ENCODE results near the gene ATXN7.
A peak's percentile ranks its signal among the peaks of the same experiment; 100 is the strongest.

ATXN7 gene

GRCh38 chr3:64010199-64010598 lies 146.5 kb downstream of the ATXN7 start:
- peaks cover 16% of the 10 kb centered on the region for H3K4me1 Mint-ChIP-seq

DNA sequence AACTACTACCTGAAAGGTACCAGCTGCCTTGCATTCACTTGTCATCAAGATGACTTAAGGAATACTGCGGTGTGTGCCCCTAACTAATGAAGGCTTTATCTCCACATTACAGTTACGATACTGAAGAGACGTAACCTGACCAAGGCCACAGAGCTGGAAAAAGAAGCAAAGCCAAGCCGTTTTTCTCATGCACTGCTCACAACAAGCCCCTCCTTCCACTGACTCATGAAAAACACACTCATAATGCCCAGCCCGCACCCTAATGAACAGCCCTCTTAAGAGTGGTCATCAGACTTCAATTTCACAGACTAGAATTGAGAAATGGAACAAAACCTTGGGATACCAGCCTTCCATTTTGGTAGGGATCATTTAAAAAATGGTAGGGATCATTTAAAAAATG lies 148.0 kb downstream of the ATXN7 start:
- Mint-ChIP-seq H3K4me3 (no peak overlapping the region), H3K36me3 (no peaks in the 10 kb centered on the region), H3K9me3 (no peaks in the 10 kb centered on the region), H3K4me1 (peaks cover 17% of the 10 kb centered on the region), H3K27ac (peak overlapping the region; percentile 13)
- no peak for DNase-seq (ENCODE audit: low spot score in 2 of 2)
- ATAC-seq, result peak; percentile 36

More at GRCh38 chr3:64010199-64010598, 146.5 kb downstream of the ATXN7 start:
- ATAC-seq (no peak), DNase-seq (ENCODE audit: low spot score in 2 of 2) (no peak)
- no peak overlapping the region for H3K27ac Mint-ChIP-seq
- H3K9me3 Mint-ChIP-seq, result no peaks in the 10 kb centered on the region
- no peak overlapping the region for H3K4me3 Mint-ChIP-seq
- H3K36me3 Mint-ChIP-seq, result no peaks in the 10 kb centered on the region

- H3K4me1 Mint-ChIP-seq, result peaks cover 27% of the 10 kb centered on the region
- no peaks in the 10 kb centered on the region for H3K36me3 Mint-ChIP-seq
Observed at GRCh38 chr3:64016941-64017620, 153.4 kb downstream of the ATXN7 start.

DNA sequence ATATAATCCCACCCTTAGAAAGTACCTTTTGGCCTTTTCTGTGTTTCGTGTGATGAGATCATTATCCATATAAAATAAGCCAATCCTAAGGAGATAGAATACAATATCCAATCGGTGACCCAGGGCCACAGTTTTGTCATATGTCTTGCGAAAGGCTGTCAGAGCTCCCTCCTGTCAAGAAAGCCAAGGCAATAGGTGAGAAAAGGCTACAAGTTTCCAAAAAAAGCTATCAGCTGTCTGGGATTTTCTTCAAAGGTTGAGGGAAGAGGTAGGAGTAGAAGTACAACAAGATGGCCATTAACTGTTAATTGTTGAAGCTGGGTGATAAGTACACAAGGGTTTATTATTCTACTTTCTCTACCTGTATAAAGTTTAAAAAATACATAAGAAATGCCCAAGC lies 155.6 kb downstream of the ATXN7 start:
- Mint-ChIP-seq H3K36me3 (no peaks in the 10 kb centered on the region), H3K9me3 (no peaks in the 10 kb centered on the region), H3K4me1 (peaks cover 26% of the 10 kb centered on the region), H3K4me3 (no peak overlapping the region), H3K27ac (peak overlapping the region; percentile 78)
- ATAC-seq (no peak), DNase-seq (ENCODE audit: low spot score in 2 of 2) (no peak)

More at GRCh38 chr3:64016941-64017620, 153.4 kb downstream of the ATXN7 start:
- Mint-ChIP-seq H3K27ac (peak overlapping the region; percentile 24), H3K4me3 (no peak overlapping the region), H3K9me3 (no peaks in the 10 kb centered on the region)
- DNase-seq (ENCODE audit: low spot score in 2 of 2) (no peak), ATAC-seq (no peak)

DNA sequence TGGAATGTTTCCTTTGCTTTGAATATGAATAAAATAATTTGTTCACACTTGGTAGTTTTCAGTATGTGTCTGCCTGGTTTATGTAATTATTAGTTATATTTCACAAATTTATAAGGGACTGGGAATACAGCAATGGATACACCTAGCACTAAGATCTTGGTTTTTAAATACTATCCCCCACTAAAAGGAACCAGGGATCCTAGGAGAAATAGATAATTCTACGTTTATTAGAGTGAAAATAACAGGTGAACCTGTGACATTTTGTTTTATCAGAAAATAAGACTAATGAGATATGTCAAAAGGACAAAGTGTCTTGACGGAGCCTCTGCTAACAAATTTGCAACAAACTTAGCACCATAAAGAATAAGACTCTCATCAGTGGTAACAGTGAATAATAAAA lies 156.2 kb downstream of the ATXN7 start:
- DNase-seq (ENCODE audit: low spot score in 2 of 2) (no peak), ATAC-seq (no peak)
- no peaks in the 10 kb centered on the region for H3K9me3 Mint-ChIP-seq
- no peak overlapping the region for H3K27ac Mint-ChIP-seq
- no peak overlapping the region for H3K4me3 Mint-ChIP-seq
- H3K36me3 Mint-ChIP-seq, result no peaks in the 10 kb centered on the region
- peaks cover 20% of the 10 kb centered on the region for H3K4me1 Mint-ChIP-seq

- H3K27ac Mint-ChIP-seq, result peak overlapping the region; percentile 93
- no peaks in the 10 kb centered on the region for H3K36me3 Mint-ChIP-seq
- H3K4me3 Mint-ChIP-seq, result peak overlapping the region; percentile 84
- DNase-seq (ENCODE audit: low spot score in 2 of 2), result no peak
- ATAC-seq, result no peak
- no peaks in the 10 kb centered on the region for H3K9me3 Mint-ChIP-seq
- H3K4me1 Mint-ChIP-seq, result peaks cover 15% of the 10 kb centered on the region
Observed at GRCh38 chr3:64021922-64022321, 158.3 kb downstream of the ATXN7 start.

GRCh38 chr3:64022451-64023186 lies 159.0 kb downstream of the ATXN7 start:
- Mint-ChIP-seq H3K4me1 (peaks cover 12% of the 10 kb centered on the region), H3K27ac (peak overlapping the region; percentile 93), H3K9me3 (no peaks in the 10 kb centered on the region), H3K36me3 (no peaks in the 10 kb centered on the region), H3K4me3 (peak overlapping the region; percentile 84)
- peak; percentile 27 for ATAC-seq
- DNase-seq (ENCODE audit: low spot score in 2 of 2), result peak in 1 of 2 donors; percentile 52

DNA sequence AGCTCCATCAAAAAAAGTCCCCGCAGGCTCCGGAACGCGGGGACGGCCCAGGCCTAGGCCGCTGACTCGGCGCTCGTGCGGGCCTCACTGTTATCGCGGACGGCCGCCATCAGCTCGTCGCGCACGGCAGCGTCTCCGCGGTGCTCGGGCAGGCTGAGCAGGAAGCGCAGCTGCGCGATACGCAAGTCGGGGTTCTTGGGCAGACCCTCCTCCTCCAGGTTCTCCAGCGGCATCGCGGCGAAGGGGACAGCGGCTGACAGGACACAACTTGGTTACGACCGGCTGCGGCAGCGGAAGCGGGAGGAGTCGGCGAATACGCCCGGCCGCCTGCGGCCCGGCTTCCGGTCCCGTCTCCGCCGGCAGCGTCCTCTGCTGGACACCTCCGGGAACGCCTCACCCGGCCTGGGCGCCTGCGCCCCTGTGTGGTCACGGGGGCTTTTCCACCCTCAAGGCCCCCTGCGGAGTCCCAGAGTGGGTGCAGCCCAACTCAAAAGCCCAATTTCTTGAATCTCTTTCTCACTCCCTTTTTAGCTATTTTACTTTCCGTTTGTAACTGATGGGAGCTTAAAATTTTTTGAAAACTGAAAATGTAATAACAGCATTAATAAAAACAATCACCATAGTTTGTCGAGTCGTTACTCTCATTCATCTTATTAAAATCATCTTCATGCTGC lies 159.7 kb downstream of the ATXN7 start, which contains the start of gene PSMD6:
PSMD6 (minus strand) TSS at position 308 of the 674 bp plus-strand sequence; CDS start at position 233, 75 bp downstream.
- Mint-ChIP-seq H3K4me1 (peaks cover 12% of the 10 kb centered on the region), H3K27ac (peak within 1 kb of the TSS; percentile 93), H3K4me3 (peak within 1 kb of the TSS; percentile 84), H3K9me3 (no peaks in the 10 kb centered on the region), H3K36me3 (no peaks in the 10 kb centered on the region)
- ATAC-seq, result peak; percentile 95
- peak; percentile 98 to 99 for DNase-seq (ENCODE audit: low spot score in 2 of 2)

DNA sequence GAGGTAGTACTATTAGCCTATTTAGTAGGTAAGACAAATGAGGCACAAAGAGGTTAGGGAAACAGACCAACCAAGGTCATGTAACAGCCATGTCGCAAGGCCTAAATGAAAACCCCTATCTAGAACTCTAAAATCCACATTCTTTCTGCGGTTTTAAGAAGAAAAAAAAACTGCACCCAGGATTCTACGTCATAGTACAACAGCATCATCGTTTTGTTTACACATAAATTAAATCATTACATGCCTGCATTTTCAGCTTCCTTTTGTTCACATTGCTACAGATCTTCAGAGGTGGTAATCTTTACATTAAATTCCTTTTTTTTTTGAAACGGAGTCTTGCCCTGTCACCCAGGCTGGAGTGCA lies 160.2 kb downstream of the ATXN7 start:
- DNase-seq (ENCODE audit: low spot score in 2 of 2), result no peak
- ATAC-seq, result no peak
- H3K36me3 Mint-ChIP-seq, result no peaks in the 10 kb centered on the region
- peaks cover 12% of the 10 kb centered on the region for H3K4me1 Mint-ChIP-seq
- no peaks in the 10 kb centered on the region for H3K9me3 Mint-ChIP-seq
- peak overlapping the region; percentile 93 for H3K27ac Mint-ChIP-seq
- H3K4me3 Mint-ChIP-seq, result peak overlapping the region; percentile 84

GRCh38 chr3:64026346-64026745 lies 162.7 kb downstream of the ATXN7 start:
- Mint-ChIP-seq H3K9me3 (no peaks in the 10 kb centered on the region), H3K27ac (no peak overlapping the region), H3K4me3 (no peak overlapping the region), H3K36me3 (no peaks in the 10 kb centered on the region), H3K4me1 (peaks cover 18% of the 10 kb centered on the region)
- no peak for DNase-seq (ENCODE audit: low spot score in 2 of 2)
- ATAC-seq, result no peak

DNA sequence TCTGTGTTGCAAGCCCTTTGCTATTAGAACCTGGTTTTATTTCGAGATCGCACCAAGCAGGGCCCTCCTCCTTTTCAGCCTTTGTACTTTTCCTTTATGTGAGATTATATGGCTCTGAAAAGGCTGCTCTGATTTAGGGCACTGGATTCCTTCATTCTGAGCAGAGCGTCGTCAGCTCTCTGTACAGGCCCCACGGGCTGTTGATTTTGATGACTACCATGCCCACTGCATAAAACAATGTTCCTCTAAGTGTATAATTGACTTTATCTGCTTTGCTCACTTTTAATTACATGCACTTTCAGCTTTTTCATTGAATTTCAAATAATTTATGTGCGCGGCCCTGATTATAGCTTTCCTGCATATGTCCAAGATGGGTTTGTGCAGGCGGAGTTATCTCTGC lies 164.0 kb downstream of the ATXN7 start:
- H3K4me1 Mint-ChIP-seq, result peaks cover 8% of the 10 kb centered on the region
- ATAC-seq, result no peak
- H3K27ac Mint-ChIP-seq, result no peak overlapping the region
- DNase-seq (ENCODE audit: low spot score in 2 of 2), result no peak
- H3K4me3 Mint-ChIP-seq, result no peak overlapping the region
- no peaks in the 10 kb centered on the region for H3K9me3 Mint-ChIP-seq
- no peaks in the 10 kb centered on the region for H3K36me3 Mint-ChIP-seq

DNA sequence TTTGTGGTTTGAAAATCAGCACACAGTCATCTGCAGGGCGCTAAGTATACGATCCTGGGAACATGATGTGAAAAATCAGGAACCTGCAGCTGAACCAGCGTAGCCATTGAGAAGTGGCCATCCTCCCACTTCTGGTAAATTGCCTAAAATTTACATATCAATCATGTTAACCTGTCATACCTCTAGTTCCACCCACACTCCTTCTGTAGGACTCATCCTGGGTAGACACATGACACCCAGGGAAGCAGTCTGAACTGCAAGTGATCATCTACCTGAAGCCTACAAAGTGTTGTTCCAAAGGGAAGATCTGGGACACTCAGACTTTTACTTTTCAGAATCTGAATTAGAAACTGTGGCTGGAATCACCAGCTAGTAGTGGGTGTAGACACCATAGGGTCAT lies 165.1 kb downstream of the ATXN7 start:
- DNase-seq (ENCODE audit: low spot score in 2 of 2), result no peak
- Mint-ChIP-seq H3K4me3 (no peak overlapping the region), H3K9me3 (no peaks in the 10 kb centered on the region), H3K27ac (no peak overlapping the region), H3K36me3 (no peaks in the 10 kb centered on the region), H3K4me1 (peaks cover 6% of the 10 kb centered on the region)
- ATAC-seq, result no peak

DNA sequence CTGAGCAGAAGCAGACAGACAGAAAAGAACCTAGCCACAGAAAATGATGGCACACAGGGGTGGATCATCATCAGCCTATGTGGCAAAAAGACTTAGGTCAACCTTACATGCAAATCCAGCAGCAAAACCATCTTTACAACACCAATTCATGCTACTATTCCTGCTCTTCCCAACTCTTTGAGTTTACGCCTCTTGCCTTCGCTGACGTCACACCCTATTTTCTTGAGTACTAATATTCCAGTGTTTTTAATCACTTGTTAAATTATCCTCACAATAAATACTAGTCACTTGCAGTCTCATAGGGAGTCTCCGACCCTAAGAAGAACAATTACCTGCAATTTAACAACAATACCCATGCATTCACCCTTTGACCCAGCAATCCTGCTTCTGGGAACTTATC lies 165.6 kb downstream of the ATXN7 start:
- ATAC-seq, result no peak
- no peak overlapping the region for H3K4me3 Mint-ChIP-seq

GRCh38 chr3:64030741-64031140 lies 167.1 kb downstream of the ATXN7 start:
- ATAC-seq (peak; percentile 96), DNase-seq (ENCODE audit: low spot score in 2 of 2) (peak; percentile 68 to 82)
- no peaks in the 10 kb centered on the region for H3K36me3 Mint-ChIP-seq
- peaks cover 6% of the 10 kb centered on the region for H3K4me1 Mint-ChIP-seq
- H3K27ac Mint-ChIP-seq, result peak overlapping the region; percentile 46
- H3K9me3 Mint-ChIP-seq, result peaks cover 4% of the 10 kb centered on the region
- H3K4me3 Mint-ChIP-seq, result peak overlapping the region; percentile 60

More for the DNA sequence above, 165.6 kb downstream of the ATXN7 start:
- peaks cover 6% of the 10 kb centered on the region for H3K4me1 Mint-ChIP-seq
- DNase-seq (ENCODE audit: low spot score in 2 of 2), result no peak
- H3K36me3 Mint-ChIP-seq, result no peaks in the 10 kb centered on the region
- peaks cover 1% of the 10 kb centered on the region for H3K9me3 Mint-ChIP-seq
- H3K27ac Mint-ChIP-seq, result no peak overlapping the region
